Endothelial cell of umbilical vein (primary cell): ENCODE measurements around the gene TTC33. TPM values are rescaled to one million over a fixed set of nuclear protein-coding genes. Genes with fewer than 3 reads are reported as not detected.

Experiments used
- BruUV-seq: library from RNA; stranded (reverse); fragments of 400-500 nt; replicated peaks from 2 replicates; lab custom pipeline; 2021; lab: Mats Ljungman, UMichigan
- CTCF ChIA-PET: fragments of 300-600, 350-600 bp; sonication (Branson Sonifier 250); formaldehyde crosslinking; loops from one replicate; lab custom pipeline; 2021; ENCODE audit warnings: antibody characterized with exemption, inconsistent platforms; lab: Charles Lee
- POLR2A ChIA-PET: fragments of 300-600, 350-600 bp; sonication (Branson Sonifier 250); formaldehyde crosslinking; loops from one replicate; lab custom pipeline; 2021; ENCODE audit warnings: antibody characterized with exemption, inconsistent platforms; lab: Charles Lee
- DNase-seq: peaks from one replicate; pipeline ENCODE4 v3.0.0-alpha.2; 2011; ENCODE audit warnings: low read depth, low spot score
- FAIRE-seq: peaks from 2 replicates; lab custom pipeline; 2011; peaks lifted over from hg19 to GRCh38; lab: Jason Lieb, UNC
- H2AFZ ChIP-seq: 2 replicates; pipeline ENCODE4 v1.6.0; 2012; ENCODE audit warnings: low read depth, low read length, control low read depth, inconsistent platforms
- H3K27ac ChIP-seq: 2 replicates; pipeline ENCODE4 v1.5.1; 2011; ENCODE audit warnings: low read depth, mild to moderate bottlenecking, control low read depth, low read length, moderate library complexity; ENCODE audit not compliant: insufficient read depth
- H3K27me3 ChIP-seq, 2 experiments: 2 replicates each; pipeline versions ENCODE4 v1.6.0 to v1.6.1; 2011; ENCODE audit warnings: low read length in 2 of 2, mixed read lengths in 1 of 2; ENCODE audit not compliant: control insufficient read depth in 2 of 2, insufficient read depth in 2 of 2
- H3K36me3 ChIP-seq, 2 experiments: 2 replicates in 1 of 2; 3 replicates in 1 of 2; pipeline ENCODE4 v1.5.1; 2011; ENCODE audit warnings: low read length in 2 of 2, mild to moderate bottlenecking in 1 of 2, moderate library complexity in 1 of 2; ENCODE audit not compliant: control insufficient read depth in 2 of 2, insufficient read depth in 2 of 2; ENCODE audit errors: extremely low read depth in 1 of 2
- H3K4me1 ChIP-seq: 3 replicates; pipeline ENCODE4 v1.5.1; 2011; ENCODE audit warnings: mild to moderate bottlenecking, low read length; ENCODE audit not compliant: control insufficient read depth, insufficient read depth; ENCODE audit errors: extremely low read depth
- H3K4me2 ChIP-seq: 2 replicates; pipeline ENCODE4 v1.6.1; 2011; ENCODE audit warnings: low read length, control low read depth, mixed read lengths; ENCODE audit not compliant: insufficient read depth
- H3K4me3 ChIP-seq, 3 experiments: fragments of 200-600 bp in 1 of 3; sonication (generic), shearing (Covaris generic) in 1 of 3; replicated peaks in 1 of 3; 2 replicates each; pipeline ENCODE4 v1.5.1; 2011 to 2016; ENCODE audit warnings: control low read depth in 3 of 3, low read length in 3 of 3, mild to moderate bottlenecking in 2 of 3, inconsistent platforms in 1 of 3, low read depth in 1 of 3, moderate library complexity in 1 of 3; ENCODE audit not compliant: insufficient read depth in 1 of 3
- H3K79me2 ChIP-seq: 2 replicates; pipeline ENCODE4 v1.6.0; 2012; ENCODE audit warnings: low read length, inconsistent platforms; ENCODE audit not compliant: control insufficient read depth, insufficient read depth
- H3K9ac ChIP-seq: replicated peaks from 2 replicates; pipeline ENCODE3; 2011; ENCODE audit warnings: low read length, control low read depth; ENCODE audit not compliant: insufficient read depth; ENCODE audit errors: extremely low read depth
- H3K9me1 ChIP-seq: replicated peaks from 3 replicates; pipeline ENCODE4 v1.6.0; 2011; ENCODE audit warnings: mild to moderate bottlenecking, low read length; ENCODE audit not compliant: control insufficient read depth, insufficient read depth; ENCODE audit errors: extremely low read depth
- H3K9me3 ChIP-seq: replicated peaks from 2 replicates; pipeline ENCODE4 v1.5.1; 2012; ENCODE audit warnings: low read length, inconsistent platforms; ENCODE audit not compliant: control insufficient read depth, insufficient read depth
- H4K20me1 ChIP-seq: replicated peaks from 2 replicates; pipeline ENCODE3; 2011; ENCODE audit warnings: mild to moderate bottlenecking, low read length; ENCODE audit not compliant: control insufficient read depth, insufficient read depth; ENCODE audit errors: extremely low read depth
- CTCF ChIP-seq, 2 donors: IDR thresholded peaks; 1 replicate in 1 of 2; 2 replicates in 1 of 2; pipeline ENCODE4 v1.5.1; 2011; ENCODE audit warnings: low read length in 2 of 2, mild to moderate bottlenecking in 2 of 2, moderate library complexity in 2 of 2, control low read depth in 1 of 2, inconsistent platforms in 1 of 2, low read depth in 1 of 2; ENCODE audit not compliant: insufficient read depth in 1 of 2; ENCODE audit errors: extremely low read depth in 1 of 2
- EZH2 ChIP-seq: IDR thresholded peaks from 2 replicates; pipeline ENCODE4 v1.6.1; 2012; ENCODE audit warnings: borderline replicate concordance, low read depth, mild to moderate bottlenecking, moderate library complexity, low read length, inconsistent platforms; ENCODE audit not compliant: severe bottlenecking
- FOS ChIP-seq: IDR thresholded peaks from 2 replicates; pipeline ENCODE4 v1.6.1; 2011; ENCODE audit warnings: mild to moderate bottlenecking, low read length, moderate library complexity, borderline replicate concordance; ENCODE audit not compliant: insufficient read depth
- GATA2 ChIP-seq: IDR thresholded peaks from 2 replicates; pipeline ENCODE4 v1.7.0; 2011; ENCODE audit warnings: low read depth, mild to moderate bottlenecking, moderate library complexity, mixed read lengths, low read length; ENCODE audit not compliant: insufficient read length, insufficient read depth
- JUN ChIP-seq: IDR thresholded peaks from 2 replicates; pipeline ENCODE4 v1.6.1; 2011; ENCODE audit warnings: borderline replicate concordance, low read depth; ENCODE audit not compliant: insufficient read length, insufficient read depth
- MAX ChIP-seq: IDR thresholded peaks from 2 replicates; pipeline ENCODE4 v1.6.1; 2011; ENCODE audit not compliant: insufficient read depth, insufficient read length
- MYC ChIP-seq: IDR thresholded peaks from one replicate; pipeline ENCODE4 v1.6.1; 2011; ENCODE audit warnings: mild to moderate bottlenecking, low read depth, low read length
- POLR2A ChIP-seq: IDR thresholded peaks from 2 replicates; pipeline ENCODE4 v1.6.1; 2012; ENCODE audit warnings: low read depth, mild to moderate bottlenecking, control low read depth, low read length
- POLR2AphosphoS5 ChIP-seq: IDR thresholded peaks from 2 replicates; pipeline ENCODE4 v1.6.1; 2012; ENCODE audit warnings: low read depth, mild to moderate bottlenecking, control low read depth, low read length, moderate library complexity; ENCODE audit not compliant: insufficient read depth
- dilution Hi-C: fragments of 300-500 bp; cut with MboI; formaldehyde crosslinking; loops from one replicate; pipeline ENCODE4 v1.15.0; 2019; ENCODE audit warnings: low sequenced_read_pairs; ENCODE audit not compliant: extremely low pct_ligation_motif_present
- intact Hi-C: fragments of 100-400 bp; cut with micrococcal nuclease; formaldehyde crosslinking; loops from one replicate; pipeline ENCODE4 v1.10.0; 2022
- polyA plus RNA-seq, 4 experiments: library from polyadenylated mRNA; depleted of rRNA in 3 of 4; stranded (reverse) in 3 of 4; unstranded in 1 of 4; fragments of >200 nt; gene quantifications; 2 replicates each; pipeline versions ENCODE4 v1.2.1 to v1.2.3, GENCODE V29; 2011 to 2012; ENCODE audit warnings: missing spikeins in 1 of 4
- total RNA-seq: library from RNA; stranded (reverse); gene quantifications from 2 replicates; pipeline ENCODE4 v1.2.3, GENCODE V29; 2021

Gene TTC33
- total and polyA plus RNA-seq, 2 donors (not counting 3 experiments of a cell fraction or from before 2014, with no cell fraction given) = 2.2 to 11.7 TPM

GRCh38 chr5:40780199-40780598 is 24.4 kb upstream of the TTC33 start:
- TF ChIP-seq POLR2AphosphoS5 (no peak), POLR2A (no peak), GATA2 (no peak), MYC (no peak), EZH2 (no peak), CTCF (IDR thresholded peaks at IDR 0.05; ENCODE audit: extremely low read depth in 1 of 2, insufficient read depth in 1 of 2, low read depth in 1 of 2, low read length in 2 of 2) (no peak), JUN (no peak), FOS (no peak), MAX (no peak)
- H4K20me1 ChIP-seq = peaks cover 13% of the 10 kb centered on the region
- H3K4me1 ChIP-seq = peaks cover 6% of the 10 kb centered on the region
- CTCF ChIA-PET = no interaction called here
- peaks cover 5 to 9% of the 10 kb centered on the region in 2 experiments for H3K36me3 ChIP-seq
- POLR2A ChIA-PET = no interaction called here
- no peak overlapping the region for H2AFZ ChIP-seq
- H3K9me1 ChIP-seq = no peaks in the 10 kb centered on the region
- intact Hi-C loops (no loop called here), dilution Hi-C loops (no loop called here)
- H3K9me3 ChIP-seq = no peaks in the 10 kb centered on the region
- DNase-seq = no peak
- no peak overlapping the region for H3K27ac ChIP-seq
- no peak overlapping the region for H3K4me3 ChIP-seq
- H3K27me3 ChIP-seq = no peaks in the 10 kb centered on the region
- no peak for FAIRE-seq
- peaks cover 83% of the 10 kb centered on the region for H3K79me2 ChIP-seq
- BruUV-seq = no TSS peak
- no peak overlapping the region for H3K9ac ChIP-seq
- no peak overlapping the region for H3K4me2 ChIP-seq
